Activated T-cell treated with anti-CD3 and anti-CD28 coated beads for 48 hours (primary cell): ENCODE data around the gene PRR30.

Experiments used
- DNase-seq: peaks from one replicate; pipeline ENCODE4 v3.0.0-alpha.2; 2020; ENCODE audit warnings: low read depth

The PRR30 gene

GRCh38 chr2:27097341-27097740 is 41.9 kb downstream of the PRR30 start:
- DNase-seq, result no peak

GRCh38 chr2:27096748-27097297 is 42.4 kb downstream of the PRR30 start:
- DNase-seq, result no peak

- DNase-seq, result peak; percentile 24
Measured at GRCh38 chr2:27095745-27096651, 43.2 kb downstream of the PRR30 start.

GRCh38 chr2:27095427-27095744 is 43.8 kb downstream of the PRR30 start:
- DNase-seq, result no peak

- DNase-seq, result no peak
Measured at GRCh38 chr2:27094353-27094984, 44.7 kb downstream of the PRR30 start.

GRCh38 chr2:27093430-27094352 is 45.5 kb downstream of the PRR30 start:
- no peak for DNase-seq

GRCh38 chr2:27092696-27093429 is 46.3 kb downstream of the PRR30 start:
- DNase-seq, result no peak

GRCh38 chr2:27091746-27092695 is 47.2 kb downstream of the PRR30 start:
- no peak for DNase-seq

- no peak for DNase-seq
Measured at GRCh38 chr2:27089111-27089954, 49.9 kb downstream of the PRR30 start.

- DNase-seq, result no peak
Measured at GRCh38 chr2:27088634-27089033, 50.6 kb downstream of the PRR30 start.

- DNase-seq, result no peak
Measured at GRCh38 chr2:27087823-27088410, 51.3 kb downstream of the PRR30 start.
